Activated T-helper 17 cell treated with anti-CD3 and anti-CD28 coated beads, Interleukin-2, amount 50 U/mL, for 72 hours (primary cell): ENCODE results near the gene RBM18. TPM values are rescaled to one million over a fixed set of nuclear protein-coding genes. Genes with fewer than 3 reads are reported as not detected.

Experiments used
- ATAC-seq: fragments of 150-1000 bp; cut with Tn5 transposase; replicated peaks from 2 replicates; pipeline ENCODE4 v1.10.0; 2021; ENCODE audit warnings: mild to moderate bottlenecking, moderate library complexity
- H3K27ac Mint-ChIP-seq: one replicate; pipeline ENCODE4 v1.8.0; 2022; ENCODE audit warnings: mixed read lengths
- H3K27me3 Mint-ChIP-seq: one replicate; pipeline ENCODE4 v1.8.0; 2022; ENCODE audit warnings: mixed read lengths
- H3K36me3 Mint-ChIP-seq: one replicate; pipeline ENCODE4 v1.8.0; 2022; ENCODE audit warnings: low read depth, mild to moderate bottlenecking, mixed read lengths
- H3K4me1 Mint-ChIP-seq: one replicate; pipeline ENCODE4 v1.8.0; 2022; ENCODE audit warnings: mixed read lengths
- H3K4me3 Mint-ChIP-seq: one replicate; pipeline ENCODE4 v1.8.0; 2022; ENCODE audit warnings: mild to moderate bottlenecking, mixed read lengths
- H3K9me3 Mint-ChIP-seq: one replicate; pipeline ENCODE4 v1.8.0; 2022; ENCODE audit warnings: mixed read lengths
- total RNA-seq, 2 donors: library from RNA; stranded (reverse); gene quantifications; one replicate each; pipeline ENCODE4 v1.2.3, GENCODE V29; 2022

RBM18 gene
- total RNA-seq, 2 donors from 2014 or later: 25.7 to 36.1 TPM

GRCh38 chr9:122192261-122192875 is 72.3 kb downstream of the RBM18 start:
- Mint-ChIP-seq H3K27me3 (peaks cover 5% of the 10 kb centered on the region), H3K4me3 (no peak overlapping the region), H3K9me3 (no peaks in the 10 kb centered on the region), H3K4me1 (no peaks in the 10 kb centered on the region), H3K36me3 (no peaks in the 10 kb centered on the region), H3K27ac (peak overlapping the region; percentile 28)
- ATAC-seq: no peak

GRCh38 chr9:122191584-122191983 is 73.1 kb downstream of the RBM18 start:
- H3K4me3 Mint-ChIP-seq: no peak overlapping the region
- no peaks in the 10 kb centered on the region for H3K36me3 Mint-ChIP-seq
- peaks cover 5% of the 10 kb centered on the region for H3K27me3 Mint-ChIP-seq
- H3K27ac Mint-ChIP-seq: no peak overlapping the region
- no peaks in the 10 kb centered on the region for H3K4me1 Mint-ChIP-seq
- H3K9me3 Mint-ChIP-seq: no peaks in the 10 kb centered on the region
- ATAC-seq: no peak

DNA sequence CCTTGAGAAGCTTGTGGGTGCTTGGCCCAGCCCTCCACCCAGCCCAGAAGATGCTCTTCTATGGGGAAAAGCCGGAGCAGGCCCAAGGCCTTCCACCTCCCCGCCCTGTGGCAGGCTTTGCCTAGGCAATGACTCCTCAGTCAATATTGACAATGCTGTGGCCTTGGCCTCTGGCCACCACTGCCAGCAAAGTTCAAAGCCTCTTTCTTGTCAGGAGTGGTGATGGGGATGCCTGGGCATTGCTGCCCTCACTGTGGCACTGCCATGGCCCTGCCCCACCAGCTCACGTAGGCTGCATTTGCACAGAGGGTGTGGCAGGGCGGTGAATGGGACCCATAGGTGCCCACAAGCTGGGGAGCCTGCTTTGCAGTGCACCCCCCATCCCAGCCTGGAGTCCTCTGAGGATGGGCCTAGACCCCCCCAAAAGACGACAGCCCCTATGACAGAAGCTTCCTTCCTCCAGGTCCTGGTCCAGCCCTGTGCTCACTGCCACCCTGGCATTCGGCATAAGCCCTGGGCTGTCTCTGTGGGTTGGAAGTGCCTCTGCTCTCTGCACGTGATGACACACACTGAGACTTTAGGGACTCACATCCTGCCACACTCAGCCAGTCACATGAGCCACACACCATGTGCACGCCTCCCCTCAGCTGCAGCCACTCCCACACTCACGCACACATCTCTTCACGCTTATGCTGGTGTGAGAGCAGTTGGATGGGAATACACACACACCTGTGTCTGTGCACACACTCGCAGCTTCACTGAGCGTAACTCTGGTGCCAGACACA is 73.9 kb downstream of the RBM18 start:
- Mint-ChIP-seq H3K4me3 (no peak overlapping the region), H3K9me3 (no peaks in the 10 kb centered on the region), H3K27me3 (peaks cover 5% of the 10 kb centered on the region), H3K27ac (no peak overlapping the region), H3K4me1 (no peaks in the 10 kb centered on the region), H3K36me3 (no peaks in the 10 kb centered on the region)
- peak; percentile 24 for ATAC-seq

DNA sequence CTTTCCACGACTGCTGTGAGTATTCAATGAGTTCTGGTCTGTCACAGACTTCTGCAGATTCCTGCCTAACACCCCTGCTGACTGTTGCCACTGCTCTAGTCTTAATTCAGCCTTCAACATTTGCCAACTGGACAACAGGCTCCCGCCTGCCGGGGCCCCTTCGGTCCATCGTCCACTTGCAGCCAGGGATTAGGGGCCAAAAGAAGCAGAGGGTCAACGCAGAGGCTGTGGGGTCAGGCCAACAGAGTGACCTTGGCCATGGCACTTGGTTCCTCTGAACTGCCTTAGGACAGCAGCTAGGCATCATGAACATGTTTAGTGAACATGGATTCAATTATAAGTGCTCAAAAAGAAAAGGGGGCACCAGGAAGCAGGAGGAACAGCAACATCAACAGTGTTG is 76.3 kb downstream of the RBM18 start:
- H3K27me3 Mint-ChIP-seq: peaks cover 3% of the 10 kb centered on the region
- ATAC-seq: no peak
- no peak overlapping the region for H3K4me3 Mint-ChIP-seq
- H3K36me3 Mint-ChIP-seq: no peaks in the 10 kb centered on the region
- H3K9me3 Mint-ChIP-seq: no peaks in the 10 kb centered on the region
- H3K4me1 Mint-ChIP-seq: no peaks in the 10 kb centered on the region
- H3K27ac Mint-ChIP-seq: no peak overlapping the region

Other genes with a start within 250 kb of the RBM18 start
- 1 to 10 TPM; 2.6 to 3.9 TPM for gene TTLL11, start 171.5 kb downstream of the RBM18 start, total RNA-seq
- gene NDUFA8, start 105.1 kb downstream of the RBM18 start, total RNA-seq: 10 to 100 TPM; 36.8 to 59.0 TPM
- gene MORN5, start 104.9 kb downstream of the RBM18 start, total RNA-seq: not detected
- not detected for gene LHX6, start 35.9 kb downstream of the RBM18 start, total RNA-seq
- gene MRRF, start within 50 bp of the RBM18 start, total RNA-seq: 10 to 100 TPM; 42.7 to 51.3 TPM
- gene PTGS1, start 106.2 kb upstream of the RBM18 start, total RNA-seq: under 1 TPM; 0.13 to 0.37 TPM
- not detected for gene OR1J1, start 213.1 kb upstream of the RBM18 start, total RNA-seq
- not detected for gene OR1J2, start 246.0 kb upstream of the RBM18 start, total RNA-seq